ENCODE data around the gene TMEM200C.

GRCh38 chr18:5853253-5853652, 42.1 kb downstream of the TMEM200C start:
- no peak for TF ChIP-seq POLR2A (IDR thresholded peaks at IDR 0.05)
- TF ChIP-seq CTCF (IDR thresholded peaks at IDR 0.05), result no peak
